Upper lobe of right lung (tissue), 1 donor: ENCODE results near the gene RAB3C. TPM values are rescaled to one million over a fixed set of nuclear protein-coding genes. Genes with fewer than 3 reads are reported as not detected.
"Not testable (repeated sequence)": the region's sequence is repeated elsewhere in the genome, so short reads cannot be mapped to it uniquely, and the experiment has no call there.

Source experiments
- ATAC-seq: fragments of 200-7000 bp; cut with Tn5 transposase; one replicate; pipeline ENCODE4 v1.9.1; 2020; ENCODE audit warnings: mild to moderate bottlenecking, moderate library complexity
- DNase-seq: peaks from one replicate; pipeline ENCODE4 v3.0.0-alpha.2; 2020
- H3K27ac ChIP-seq: fragments of 200-600 bp; one replicate; pipeline ENCODE4 v1.8.0; 2022
- H3K27me3 ChIP-seq: fragments of 200-600 bp; one replicate; pipeline ENCODE4 v1.8.0; 2022; ENCODE audit warnings: mild to moderate bottlenecking
- H3K36me3 ChIP-seq: fragments of 200-600 bp; one replicate; pipeline ENCODE4 v1.8.0; 2022
- H3K4me1 ChIP-seq: fragments of 200-600 bp; one replicate; pipeline ENCODE4 v1.8.0; 2022
- H3K4me3 ChIP-seq: fragments of 200-600 bp; one replicate; pipeline ENCODE4 v1.8.0; 2022; ENCODE audit warnings: mild to moderate bottlenecking
- H3K9me3 ChIP-seq: fragments of 200-600 bp; one replicate; pipeline ENCODE4 v1.8.0; 2022
- intact Hi-C: fragments of 100-400 bp; cut with DNase I; formaldehyde crosslinking; loops from one replicate; pipeline ENCODE4 v1.11.0; 2022
- total RNA-seq: library from RNA; stranded (reverse); fragmentation: NEBNext Ultra II Directional; extraction: Animal tissue kit (Norgen Biotek cat#: 25700); gene quantifications from one replicate; pipeline ENCODE4 v1.2.1, GENCODE V29; 2021
- TF ChIP-seq, protein P1 (sequence below): fragments of 200-600 bp; IDR thresholded peaks from one replicate; pipeline ENCODE4 v1.8.0; 2022; ENCODE audit warnings: antibody characterized with exemption
- donor health status: DM: no; HTN: yes; CAD: no; lungs with severe emphysema.

Gene RAB3C
- total RNA-seq, 1 donor from 2014 or later: 0.67 TPM

DNA sequence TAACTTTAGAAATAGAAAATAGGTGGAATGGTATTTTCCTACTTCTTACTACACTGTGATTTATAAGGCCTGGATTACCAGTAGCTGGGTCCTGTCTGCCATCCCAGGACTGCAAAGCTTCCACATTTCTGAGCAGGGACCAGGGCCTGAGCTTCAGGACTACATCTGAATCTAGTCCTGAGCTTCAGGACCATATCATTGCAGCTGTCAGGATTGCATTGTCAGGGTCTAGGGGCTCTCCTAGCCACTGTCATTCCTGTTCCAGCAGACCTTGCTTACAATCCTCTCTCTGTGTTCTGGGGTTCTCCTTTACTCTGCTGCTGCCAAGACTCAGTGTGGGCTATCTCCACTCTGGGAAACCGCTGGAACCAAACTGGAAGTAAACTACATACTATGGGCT is 16.3 kb downstream of the RAB3C start:
- H3K4me3 ChIP-seq: no peak overlapping the region
- H3K9me3 ChIP-seq: peaks cover 6% of the 10 kb centered on the region
- TF ChIP-seq, protein P1, sequence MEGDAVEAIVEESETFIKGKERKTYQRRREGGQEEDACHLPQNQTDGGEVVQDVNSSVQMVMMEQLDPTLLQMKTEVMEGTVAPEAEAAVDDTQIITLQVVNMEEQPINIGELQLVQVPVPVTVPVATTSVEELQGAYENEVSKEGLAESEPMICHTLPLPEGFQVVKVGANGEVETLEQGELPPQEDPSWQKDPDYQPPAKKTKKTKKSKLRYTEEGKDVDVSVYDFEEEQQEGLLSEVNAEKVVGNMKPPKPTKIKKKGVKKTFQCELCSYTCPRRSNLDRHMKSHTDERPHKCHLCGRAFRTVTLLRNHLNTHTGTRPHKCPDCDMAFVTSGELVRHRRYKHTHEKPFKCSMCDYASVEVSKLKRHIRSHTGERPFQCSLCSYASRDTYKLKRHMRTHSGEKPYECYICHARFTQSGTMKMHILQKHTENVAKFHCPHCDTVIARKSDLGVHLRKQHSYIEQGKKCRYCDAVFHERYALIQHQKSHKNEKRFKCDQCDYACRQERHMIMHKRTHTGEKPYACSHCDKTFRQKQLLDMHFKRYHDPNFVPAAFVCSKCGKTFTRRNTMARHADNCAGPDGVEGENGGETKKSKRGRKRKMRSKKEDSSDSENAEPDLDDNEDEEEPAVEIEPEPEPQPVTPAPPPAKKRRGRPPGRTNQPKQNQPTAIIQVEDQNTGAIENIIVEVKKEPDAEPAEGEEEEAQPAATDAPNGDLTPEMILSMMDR: no peak
- no peaks in the 10 kb centered on the region for H3K36me3 ChIP-seq
- H3K4me1 ChIP-seq: no peaks in the 10 kb centered on the region
- no peak for DNase-seq
- no peak for ATAC-seq
- no peaks in the 10 kb centered on the region for H3K27me3 ChIP-seq
- intact Hi-C loops: no loop called here
- H3K27ac ChIP-seq: no peak overlapping the region

DNA sequence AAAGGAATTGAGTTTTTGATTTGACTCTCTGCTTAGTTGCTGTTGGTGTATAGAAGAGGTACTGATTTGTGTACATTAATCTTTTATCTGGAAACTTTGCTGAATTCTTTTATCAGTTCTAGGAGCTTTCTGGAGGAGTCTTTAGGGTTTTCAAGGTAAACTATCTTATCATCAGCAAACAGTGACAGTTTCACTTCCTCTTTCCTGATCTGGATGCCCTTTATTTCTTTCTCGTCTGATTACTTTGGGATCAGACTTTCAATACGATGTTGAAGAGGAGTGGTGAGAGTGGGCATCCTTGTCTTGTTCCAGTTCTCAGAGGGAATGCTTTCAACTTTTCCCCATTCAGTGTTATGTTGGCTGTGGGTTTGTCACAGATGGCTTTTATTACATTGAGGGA is 17.7 kb downstream of the RAB3C start:
- ATAC-seq, H3K27me3 ChIP-seq, H3K4me1 ChIP-seq, intact Hi-C loops, H3K36me3 ChIP-seq, H3K4me3 ChIP-seq, DNase-seq, H3K9me3 ChIP-seq, H3K27ac ChIP-seq: not testable (repeated sequence)

GRCh38 chr5:58602889-58603288 is 20.0 kb downstream of the RAB3C start:
- H3K9me3 ChIP-seq, H3K4me3 ChIP-seq, DNase-seq, H3K27ac ChIP-seq, ATAC-seq, H3K4me1 ChIP-seq, H3K27me3 ChIP-seq, H3K36me3 ChIP-seq, intact Hi-C loops: not testable (repeated sequence)

DNA sequence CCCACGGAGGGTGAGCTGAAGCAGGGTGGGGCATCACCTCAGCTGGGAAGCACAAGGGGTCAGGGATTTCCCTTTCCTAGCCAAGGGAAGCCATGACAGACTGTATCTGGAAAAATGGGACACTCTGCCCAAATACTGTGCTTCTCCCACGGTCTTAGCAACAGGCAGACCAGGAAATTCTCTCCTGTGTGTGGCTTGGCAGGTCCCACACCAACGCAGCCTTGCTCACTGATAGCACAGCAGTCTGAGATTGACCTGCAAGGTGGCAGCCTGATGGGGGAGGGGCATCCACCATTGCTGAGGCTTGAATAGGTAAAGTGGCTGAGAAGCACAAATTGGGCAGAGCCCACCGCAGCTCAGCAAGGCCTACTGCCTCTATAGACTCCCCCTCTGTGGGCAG is 23.2 kb downstream of the RAB3C start:
- H3K9me3 ChIP-seq: peaks cover 6% of the 10 kb centered on the region
- no peak overlapping the region for H3K4me3 ChIP-seq
- intact Hi-C loops: no loop called here
- ATAC-seq (no peak), DNase-seq (no peak)
- no peak overlapping the region for H3K27ac ChIP-seq
- TF ChIP-seq, protein P1: no peak
- H3K27me3 ChIP-seq: no peaks in the 10 kb centered on the region
- no peaks in the 10 kb centered on the region for H3K4me1 ChIP-seq
- H3K36me3 ChIP-seq: no peaks in the 10 kb centered on the region

- TF ChIP-seq, protein P1: no peak
- Histone ChIP-seq H3K9me3 (no peaks in the 10 kb centered on the region), H3K4me3 (no peak overlapping the region), H3K27ac (no peak overlapping the region), H3K4me1 (no peaks in the 10 kb centered on the region), H3K36me3 (no peaks in the 10 kb centered on the region), H3K27me3 (no peaks in the 10 kb centered on the region)
- no peak for ATAC-seq
- intact Hi-C loops: no loop called here
- DNase-seq: no peak
Observed at GRCh38 chr5:58615972-58616371, 33.1 kb downstream of the RAB3C start.

DNA sequence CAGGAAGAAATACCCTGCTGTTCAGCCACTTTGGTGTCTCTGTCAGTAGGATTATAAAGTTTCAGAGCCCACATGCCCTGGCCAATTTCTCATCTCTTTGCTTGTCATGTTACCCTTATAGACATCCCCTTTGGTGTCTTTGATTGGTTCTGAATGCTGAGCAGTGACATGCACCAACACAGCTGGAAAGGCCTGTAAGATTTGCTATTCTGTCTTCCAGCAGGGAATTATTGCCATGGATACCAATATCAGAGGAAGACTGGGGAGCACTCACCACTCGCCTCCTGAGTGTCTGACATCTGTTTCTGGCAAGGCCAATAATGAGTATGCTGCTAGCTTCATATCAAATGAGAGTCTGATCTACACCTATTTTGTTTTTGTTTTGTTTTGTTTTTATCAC is 34.4 kb downstream of the RAB3C start:
- intact Hi-C loops: no loop called here
- H3K9me3 ChIP-seq: no peaks in the 10 kb centered on the region
- no peak overlapping the region for H3K4me3 ChIP-seq
- no peaks in the 10 kb centered on the region for H3K4me1 ChIP-seq
- no peaks in the 10 kb centered on the region for H3K36me3 ChIP-seq
- H3K27ac ChIP-seq: no peak overlapping the region
- TF ChIP-seq, protein P1: no peak
- ATAC-seq: no peak
- H3K27me3 ChIP-seq: no peaks in the 10 kb centered on the region
- no peak for DNase-seq

GRCh38 chr5:58620336-58620735 is 37.5 kb downstream of the RAB3C start:
- intact Hi-C loops: no loop called here
- no peak overlapping the region for H3K27ac ChIP-seq
- TF ChIP-seq, protein P1: no peak
- no peaks in the 10 kb centered on the region for H3K36me3 ChIP-seq
- no peak overlapping the region for H3K4me3 ChIP-seq
- H3K9me3 ChIP-seq: no peaks in the 10 kb centered on the region
- ATAC-seq: no peak
- no peaks in the 10 kb centered on the region for H3K4me1 ChIP-seq
- no peaks in the 10 kb centered on the region for H3K27me3 ChIP-seq
- no peak for DNase-seq
